Measurements from ENCODE around the gene RAB5B. TPM values are rescaled to one million over a fixed set of nuclear protein-coding genes. Genes with fewer than 3 reads are reported as not detected.

The RAB5B gene
- total RNA-seq, 2 experiments from 2014 or later, result 21.6 to 47.2 TPM

- Histone ChIP-seq H3K4me2 (ENCODE audit: low read length) (no peak overlapping the region), H3K9me3 (ENCODE audit: low read length) (no peaks in the 10 kb centered on the region), H3K36me3 (ENCODE audit: insufficient read depth, low read length) (no peaks in the 10 kb centered on the region), H3K27ac (ENCODE audit: low read depth, low read length, poor library complexity, severe bottlenecking) (no peak overlapping the region), H3K79me2 (ENCODE audit: insufficient read depth, low read depth, low read length) (no peaks in the 10 kb centered on the region), H4K20me1 (ENCODE audit: insufficient read depth, low read length) (no peaks in the 10 kb centered on the region), H3K9me2 (ENCODE audit: insufficient read depth, low read length) (no peaks in the 10 kb centered on the region), H3K4me1 (ENCODE audit: insufficient read depth, low read length, poor library complexity, severe bottlenecking) (no peaks in the 10 kb centered on the region), H2AFZ (ENCODE audit: low read length) (no peak overlapping the region), H3K4me3 (ENCODE audit: low read depth, low read length, poor library complexity, severe bottlenecking) (no peak overlapping the region)
- no TSS peak for BruUV-seq (replicated peaks)
- intact Hi-C loops (cut with micrococcal nuclease; ENCODE audit: unreplicated experiment), result no loop called here
- DNase-seq (ENCODE audit: low spot score), result no peak
- TF ChIP-seq EZH2phosphoT487 (IDR thresholded peaks at IDR 0.05; ENCODE audit: borderline replicate concordance, low read depth, low read length) (no peak), CTCF (conservative IDR thresholded peaks at IDR 0.05; ENCODE audit: low read length) (no peak)
- ChIA-PET POLR2A (interaction anchor here (0.7 kb wide), 1 partner anchor 11 kb away, joined by 3 read pairs; no protein-coding TSS in a partner anchor), CTCF (ENCODE audit: unreplicated experiment) (no interaction called here)
Observed at GRCh38 chr12:56017181-56017580, 43.3 kb downstream of the RAB5B start.

DNA sequence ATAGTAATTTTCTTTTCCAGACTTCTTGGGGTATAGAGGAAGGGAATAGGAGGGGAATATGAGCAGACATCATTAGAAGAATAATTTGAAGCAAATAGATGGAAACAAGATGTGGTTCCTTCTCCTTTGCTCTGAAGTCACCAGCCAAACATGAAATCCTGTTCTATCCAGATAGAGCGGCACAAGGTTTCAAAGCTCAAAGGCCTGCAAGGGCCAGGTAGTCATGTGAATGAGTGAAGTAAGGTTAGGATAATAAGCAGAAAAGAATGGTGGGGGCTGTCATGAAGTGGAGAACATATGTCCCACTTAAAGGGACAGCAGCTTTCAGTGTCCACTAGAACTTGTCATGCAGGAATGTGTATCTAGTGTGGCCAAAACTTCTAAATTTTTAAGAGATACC is 44.5 kb downstream of the RAB5B start:
- Histone ChIP-seq H3K79me2 (ENCODE audit: insufficient read depth, low read depth, low read length) (no peaks in the 10 kb centered on the region), H3K4me1 (ENCODE audit: insufficient read depth, low read length, poor library complexity, severe bottlenecking) (no peaks in the 10 kb centered on the region), H3K27ac (ENCODE audit: low read depth, low read length, poor library complexity, severe bottlenecking) (no peak overlapping the region), H2AFZ (ENCODE audit: low read length) (no peak overlapping the region), H3K4me3 (ENCODE audit: low read depth, low read length, poor library complexity, severe bottlenecking) (no peak overlapping the region), H3K9me3 (ENCODE audit: low read length) (no peaks in the 10 kb centered on the region), H3K4me2 (ENCODE audit: low read length) (no peak overlapping the region), H3K36me3 (ENCODE audit: insufficient read depth, low read length) (no peaks in the 10 kb centered on the region), H3K9me2 (ENCODE audit: insufficient read depth, low read length) (no peaks in the 10 kb centered on the region), H4K20me1 (ENCODE audit: insufficient read depth, low read length) (no peaks in the 10 kb centered on the region)
- ChIA-PET CTCF (ENCODE audit: unreplicated experiment) (no interaction called here), POLR2A (no interaction called here)
- intact Hi-C loops (cut with micrococcal nuclease; ENCODE audit: unreplicated experiment), result no loop called here
- BruUV-seq (replicated peaks), result no TSS peak
- TF ChIP-seq CTCF (conservative IDR thresholded peaks at IDR 0.05; ENCODE audit: low read length) (no peak), EZH2phosphoT487 (IDR thresholded peaks at IDR 0.05; ENCODE audit: borderline replicate concordance, low read depth, low read length) (no peak)
- DNase-seq (ENCODE audit: low spot score), result no peak

DNA sequence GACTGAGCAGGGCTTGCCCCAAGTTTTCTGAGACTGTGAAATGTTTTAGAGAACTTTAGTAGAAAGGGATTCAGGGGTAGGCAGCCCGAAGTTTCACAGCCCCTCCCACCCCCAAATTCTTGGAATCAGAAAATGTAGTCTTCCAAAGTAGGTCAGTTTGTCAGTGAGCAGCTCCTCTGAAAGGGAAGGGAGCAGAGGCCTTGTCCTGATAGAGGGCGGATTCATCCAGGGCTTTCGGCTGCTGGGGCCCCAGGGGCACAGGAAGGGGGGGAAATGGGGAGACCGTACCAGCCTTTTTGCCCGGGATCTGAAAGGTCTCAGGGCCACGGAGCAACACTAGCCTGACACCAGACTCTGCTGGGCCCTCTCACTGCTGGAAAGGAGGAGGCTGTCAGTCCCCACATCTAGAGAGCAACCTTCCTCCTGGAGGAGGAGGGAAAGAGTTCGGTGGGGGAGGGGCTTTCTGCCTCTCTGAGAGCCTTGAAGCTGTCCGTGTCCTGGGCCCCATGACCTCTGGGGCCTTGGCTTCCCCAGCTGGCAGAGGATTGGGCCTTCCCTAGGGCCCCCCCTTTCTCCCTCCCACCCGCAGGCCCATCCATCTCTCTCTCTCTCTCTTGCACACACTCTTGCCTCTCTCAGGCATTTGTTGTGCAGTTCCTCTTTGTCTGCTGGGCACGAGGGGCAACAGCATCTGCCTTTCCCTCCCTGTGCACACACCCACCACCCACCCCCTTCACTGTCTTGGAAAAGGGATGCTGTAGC is 46.7 kb downstream of the RAB5B start, which contains the start of gene IKZF4:
Gene IKZF4 (plus strand): TSS at position 621 of the 762 bp plus-strand sequence. CDS start 451 bp downstream, outside the sequence.
- no peaks in the 10 kb centered on the region for H3K9me2 ChIP-seq (ENCODE audit: insufficient read depth, low read length)
- H3K4me2 ChIP-seq (ENCODE audit: low read length), result no peak within 1 kb of the TSS
- ChIA-PET POLR2A (interaction anchor here (0.6 kb wide), 1 partner anchor 26 kb away, joined by 3 read pairs; no protein-coding TSS in a partner anchor), CTCF (ENCODE audit: unreplicated experiment) (no interaction called here)
- no TSS peak for BruUV-seq (replicated peaks)
- no peak for TF ChIP-seq EZH2phosphoT487 (IDR thresholded peaks at IDR 0.05; ENCODE audit: borderline replicate concordance, low read depth, low read length)
- TF ChIP-seq CTCF (conservative IDR thresholded peaks at IDR 0.05; ENCODE audit: low read length), result no peak
- H2AFZ ChIP-seq (ENCODE audit: low read length), result no peak within 1 kb of the TSS
- no peak for DNase-seq (ENCODE audit: low spot score)
- H3K9me3 ChIP-seq (ENCODE audit: low read length), result no peaks in the 10 kb centered on the region
- H4K20me1 ChIP-seq (ENCODE audit: insufficient read depth, low read length), result no peaks in the 10 kb centered on the region
- intact Hi-C loops (cut with micrococcal nuclease; ENCODE audit: unreplicated experiment), result no loop called here
- H3K79me2 ChIP-seq (ENCODE audit: insufficient read depth, low read depth, low read length), result no peaks in the 10 kb centered on the region
- no peak within 1 kb of the TSS for H3K4me3 ChIP-seq (ENCODE audit: low read depth, low read length, poor library complexity, severe bottlenecking)
- H3K27ac ChIP-seq (ENCODE audit: low read depth, low read length, poor library complexity, severe bottlenecking), result no peak within 1 kb of the TSS
- no peaks in the 10 kb centered on the region for H3K36me3 ChIP-seq (ENCODE audit: insufficient read depth, low read length)
- no peaks in the 10 kb centered on the region for H3K4me1 ChIP-seq (ENCODE audit: insufficient read depth, low read length, poor library complexity, severe bottlenecking)

All from OCI-LY7 (cell line).